Progenitor cell of endocrine pancreas (in vitro differentiated cells): ENCODE measurements around the gene COMMD9. TPM values are rescaled to one million over a fixed set of nuclear protein-coding genes. Genes with fewer than 3 reads are reported as not detected.
A peak's percentile ranks its signal among the peaks of the same experiment; 100 is the strongest.

ENCODE experiments used
- DNase-seq: peaks from one replicate; pipeline ENCODE4 v3.0.0; 2021; ENCODE audit warnings: low spot score; ENCODE audit not compliant: unreplicated experiment
- H3K27ac Mint-ChIP-seq: 2 replicates; pipeline ENCODE4 v1.8.0; 2021; ENCODE audit warnings: mild to moderate bottlenecking, moderate library complexity, mixed read lengths
- H3K27me3 Mint-ChIP-seq: 2 replicates; pipeline ENCODE4 v1.8.0; 2021; ENCODE audit warnings: mixed read lengths
- H3K36me3 Mint-ChIP-seq: 2 replicates; pipeline ENCODE4 v1.8.0; 2022; ENCODE audit warnings: mixed read lengths; ENCODE audit not compliant: insufficient read depth
- H3K4me1 Mint-ChIP-seq: 2 replicates; pipeline ENCODE4 v1.8.0; 2021; ENCODE audit warnings: low read depth, mixed read lengths
- H3K4me3 Mint-ChIP-seq: 2 replicates; pipeline ENCODE4 v1.8.0; 2021; ENCODE audit warnings: low read depth, mild to moderate bottlenecking, moderate library complexity, mixed read lengths
- H3K9me3 Mint-ChIP-seq: 2 replicates; pipeline ENCODE4 v1.8.0; 2021; ENCODE audit warnings: low read depth, mixed read lengths
- CTCF ChIP-seq: fragments of 200-600 bp; sonication (generic); IDR thresholded peaks from one replicate; pipeline ENCODE4 v1.5.0; 2021; ENCODE audit warnings: antibody characterized with exemption, mild to moderate bottlenecking; ENCODE audit not compliant: unreplicated experiment
- total RNA-seq: library from RNA; stranded (reverse); gene quantifications from 2 replicates; pipeline ENCODE4 v1.2.1, GENCODE V29; 2021

The COMMD9 gene
- total RNA-seq, 1 donor from 2014 or later, result 79.7 TPM

- Mint-ChIP-seq H3K36me3 (no peaks in the 10 kb centered on the region), H3K4me3 (no peak overlapping the region), H3K27me3 (peaks cover 7% of the 10 kb centered on the region), H3K27ac (no peak overlapping the region), H3K4me1 (peaks cover 5% of the 10 kb centered on the region), H3K9me3 (no peaks in the 10 kb centered on the region)
- no peak for DNase-seq
- peak; percentile 55 for TF ChIP-seq CTCF
Observed at GRCh38 chr11:36306888-36307287, 17.7 kb upstream of the COMMD9 start.

- DNase-seq, result no peak
- Mint-ChIP-seq H3K9me3 (no peaks in the 10 kb centered on the region), H3K4me1 (peaks cover 5% of the 10 kb centered on the region), H3K27ac (no peak overlapping the region), H3K27me3 (peaks cover 7% of the 10 kb centered on the region), H3K36me3 (no peaks in the 10 kb centered on the region), H3K4me3 (no peak overlapping the region)
- no peak for TF ChIP-seq CTCF
Observed at GRCh38 chr11:36305047-36305446, 15.8 kb upstream of the COMMD9 start.

GRCh38 chr11:36304351-36304750 is 15.1 kb upstream of the COMMD9 start:
- Mint-ChIP-seq H3K9me3 (no peaks in the 10 kb centered on the region), H3K27me3 (peaks cover 7% of the 10 kb centered on the region), H3K36me3 (no peaks in the 10 kb centered on the region), H3K4me1 (peaks cover 5% of the 10 kb centered on the region), H3K27ac (no peak overlapping the region), H3K4me3 (no peak overlapping the region)
- DNase-seq, result no peak
- TF ChIP-seq CTCF, result no peak

GRCh38 chr11:36300650-36301049 is 11.4 kb upstream of the COMMD9 start:
- H3K4me3 Mint-ChIP-seq, result no peak overlapping the region
- no peaks in the 10 kb centered on the region for H3K27me3 Mint-ChIP-seq
- no peaks in the 10 kb centered on the region for H3K36me3 Mint-ChIP-seq
- H3K27ac Mint-ChIP-seq, result no peak overlapping the region
- TF ChIP-seq CTCF, result no peak
- peaks cover 5% of the 10 kb centered on the region for H3K4me1 Mint-ChIP-seq
- no peak for DNase-seq
- H3K9me3 Mint-ChIP-seq, result no peaks in the 10 kb centered on the region

- Mint-ChIP-seq H3K27me3 (peaks cover 7% of the 10 kb centered on the region), H3K27ac (no peak overlapping the region), H3K4me1 (no peaks in the 10 kb centered on the region), H3K4me3 (no peak overlapping the region), H3K36me3 (no peaks in the 10 kb centered on the region), H3K9me3 (no peaks in the 10 kb centered on the region)
- DNase-seq, result no peak
- TF ChIP-seq CTCF, result no peak
Observed at GRCh38 chr11:36296884-36297543, 7.8 kb upstream of the COMMD9 start.
